AG09309 (cell line): Measurements from ENCODE around the gene CSHL1.
"Not testable (repeated sequence)": the region's sequence is repeated elsewhere in the genome, so short reads cannot be mapped to it uniquely, and the experiment has no call there.

ENCODE experiments used
- DNase-seq: peaks from one replicate; pipeline ENCODE4 v3.0.0-alpha.2; 2010; ENCODE audit warnings: low read depth
- H3K4me3 ChIP-seq: 2 replicates; pipeline ENCODE4 v1.5.1; 2011; ENCODE audit warnings: mild to moderate bottlenecking, low read depth, low read length, moderate library complexity; ENCODE audit not compliant: control insufficient read depth
- CTCF ChIP-seq: IDR thresholded peaks from 2 replicates; pipeline ENCODE4 v1.5.1; 2011; ENCODE audit warnings: mild to moderate bottlenecking, low read depth, low read length, inconsistent platforms; ENCODE audit not compliant: insufficient read depth, control insufficient read depth; ENCODE audit errors: missing control alignments

Gene CSHL1

GRCh38 chr17:63892316-63893037 is 18.6 kb downstream of the CSHL1 start:
- peak; percentile 32 for TF ChIP-seq CTCF
- H3K4me3 ChIP-seq, DNase-seq: not testable (repeated sequence)

GRCh38 chr17:63889026-63889848 is 21.8 kb downstream of the CSHL1 start:
- peak; percentile 50 for TF ChIP-seq CTCF
- DNase-seq, H3K4me3 ChIP-seq: not testable (repeated sequence)

- H3K4me3 ChIP-seq, DNase-seq: not testable (repeated sequence)
These were observed 25.9 kb downstream of the CSHL1 start for GRCh38 chr17:63885119-63885518.

GRCh38 chr17:63882626-63883126 is 28.4 kb downstream of the CSHL1 start:
- not testable (repeated sequence) for DNase-seq, H3K4me3 ChIP-seq

GRCh38 chr17:63881935-63882601 is 29.0 kb downstream of the CSHL1 start, which contains the start of gene GH2:
Gene GH2, minus strand, starts transcription at chr17:63881944. Its CDS starts 143 bp downstream, at chr17:63881801.
- peak; percentile 67 for TF ChIP-seq CTCF
- DNase-seq = no peak
- no peak within 1 kb of the TSS for H3K4me3 ChIP-seq

GRCh38 chr17:63881337-63881736 is 29.7 kb downstream of the CSHL1 start:
- H3K4me3 ChIP-seq, DNase-seq: not testable (repeated sequence)

GRCh38 chr17:63880706-63881105 is 30.4 kb downstream of the CSHL1 start:
- TF ChIP-seq CTCF = no peak
- no peak for DNase-seq
- H3K4me3 ChIP-seq = no peak overlapping the region

- H3K4me3 ChIP-seq, DNase-seq: not testable (repeated sequence)
These were observed 32.6 kb downstream of the CSHL1 start for GRCh38 chr17:63878413-63878812.

- not testable (repeated sequence) for DNase-seq
These were observed 36.4 kb downstream of the CSHL1 start for GRCh38 chr17:63874693-63875092.

GRCh38 chr17:63874061-63874626 is 36.9 kb downstream of the CSHL1 start:
- not testable (repeated sequence) for DNase-seq, H3K4me3 ChIP-seq

More at GRCh38 chr17:63874693-63875092, 36.4 kb downstream of the CSHL1 start:
- H3K4me3 ChIP-seq = not testable (repeated sequence)

GRCh38 chr17:63873577-63873976 is 37.5 kb downstream of the CSHL1 start, which contains the start of gene CSH2:
Gene CSH2, minus strand, starts transcription at chr17:63873677. Its CDS starts 63 bp downstream, at chr17:63873614.
- not testable (repeated sequence) for DNase-seq

GRCh38 chr17:63871646-63872365 is 39.3 kb downstream of the CSHL1 start:
- not testable (repeated sequence) for H3K4me3 ChIP-seq, DNase-seq

More at GRCh38 chr17:63873577-63873976, 37.5 kb downstream of the CSHL1 start, which contains the start of gene CSH2:
- not testable (repeated sequence) for H3K4me3 ChIP-seq
